GM21529 (cell line): Measurements from ENCODE around the gene IL11.
"Not testable (repeated sequence)": the region's sequence is repeated elsewhere in the genome, so short reads cannot be mapped to it uniquely, and the experiment has no call there.

Experiments
- ATAC-seq: cut with Tn5 transposase; IDR thresholded peaks from one replicate; pipeline ENCODE4 v1.9.1; 2021; ENCODE audit not compliant: unreplicated experiment

IL11 gene

GRCh38 chr19:55336101-55336500 lies 34.2 kb downstream of the IL11 start:
- ATAC-seq, result no peak

GRCh38 chr19:55333870-55334269 lies 36.4 kb downstream of the IL11 start:
- ATAC-seq, result no peak

GRCh38 chr19:55329791-55330190 lies 40.5 kb downstream of the IL11 start:
- not testable (repeated sequence) for ATAC-seq

- not testable (repeated sequence) for ATAC-seq
Observed at GRCh38 chr19:55328774-55329318, 41.4 kb downstream of the IL11 start.

GRCh38 chr19:55325172-55325571 lies 45.1 kb downstream of the IL11 start, which contains the start of gene TMEM150B:
TSS of gene TMEM150B (minus strand) at chr19:55325341. CDS start at chr19:55321036, 4,305 bp downstream.
- ATAC-seq, result no peak

GRCh38 chr19:55324662-55325061 lies 45.6 kb downstream of the IL11 start:
- no peak for ATAC-seq

GRCh38 chr19:55322204-55322885 lies 47.9 kb downstream of the IL11 start:
- ATAC-seq, result no peak

GRCh38 chr19:55321466-55322137 lies 48.7 kb downstream of the IL11 start:
- no peak for ATAC-seq

- no peak for ATAC-seq
Observed at GRCh38 chr19:55320844-55321419, 49.3 kb downstream of the IL11 start.

GRCh38 chr19:55319785-55320184 lies 50.5 kb downstream of the IL11 start:
- ATAC-seq, result no peak

GRCh38 chr19:55316646-55317045 lies 53.6 kb downstream of the IL11 start:
- no peak for ATAC-seq

GRCh38 chr19:55315956-55316525 lies 54.2 kb downstream of the IL11 start:
- ATAC-seq, result no peak

GRCh38 chr19:55314396-55314795 lies 55.9 kb downstream of the IL11 start:
- ATAC-seq, result no peak
